HL-60 (cell line): ENCODE data around the gene CACNA1D.
"Not testable (repeated sequence)": the region's sequence is repeated elsewhere in the genome, so short reads cannot be mapped to it uniquely, and the experiment has no call there.

Experiments
- DNase-seq, 2 experiments: peaks; one replicate each; pipeline ENCODE4 v3.0.0-alpha.2; 2010 to 2020; ENCODE audit warnings: low read depth in 1 of 2, low spot score in 1 of 2
- H3K27ac ChIP-seq: fragments of 250-450 bp; sonication (Bioruptor Pico); replicated peaks from 2 replicates; pipeline ENCODE4 v1.5.1; 2020; ENCODE audit warnings: mild to moderate bottlenecking, moderate library complexity
- H3K27me3 ChIP-seq: fragments of 250-450 bp; sonication (Bioruptor Pico); 2 replicates; pipeline ENCODE4 v1.5.1; 2021; ENCODE audit warnings: mild to moderate bottlenecking, moderate library complexity; ENCODE audit not compliant: insufficient read depth, poor library complexity, severe bottlenecking
- H3K4me3 ChIP-seq: replicated peaks from 2 replicates; pipeline ENCODE4 v1.5.1; 2011; ENCODE audit warnings: mild to moderate bottlenecking, control low read depth, low read length; ENCODE audit not compliant: insufficient read depth
- GABPA ChIP-seq: IDR thresholded peaks from 2 replicates; pipeline ENCODE4 v1.6.1; 2012; ENCODE audit warnings: low read depth
- POLR2AphosphoS5 ChIP-seq: IDR thresholded peaks from 2 replicates; pipeline ENCODE4 v1.6.1; 2012; ENCODE audit warnings: low read depth
- SPI1 ChIP-seq: IDR thresholded peaks from 2 replicates; pipeline ENCODE4 v1.6.1; 2012; ENCODE audit warnings: low read depth, mild to moderate bottlenecking, borderline replicate concordance
- TF ChIP-seq, protein P1 (sequence below): IDR thresholded peaks from one replicate; pipeline ENCODE4 v1.5.1; 2011; ENCODE audit warnings: low read length, control low read depth, inconsistent platforms; ENCODE audit not compliant: insufficient read depth
- TF ChIP-seq, protein P2 (sequence below): IDR thresholded peaks from 2 replicates; pipeline ENCODE4 v1.6.1; 2012; ENCODE audit warnings: low read depth; ENCODE audit not compliant: insufficient replicate concordance

CACNA1D gene

GRCh38 chr3:53469758-53470157 lies 24.7 kb upstream of the CACNA1D start:
- DNase-seq, H3K4me3 ChIP-seq, H3K27me3 ChIP-seq, H3K27ac ChIP-seq: not testable (repeated sequence)
- 0 out of 2 replicates have a peak, but pooled peaks have one; percentile 16 for TF ChIP-seq SPI1

DNA sequence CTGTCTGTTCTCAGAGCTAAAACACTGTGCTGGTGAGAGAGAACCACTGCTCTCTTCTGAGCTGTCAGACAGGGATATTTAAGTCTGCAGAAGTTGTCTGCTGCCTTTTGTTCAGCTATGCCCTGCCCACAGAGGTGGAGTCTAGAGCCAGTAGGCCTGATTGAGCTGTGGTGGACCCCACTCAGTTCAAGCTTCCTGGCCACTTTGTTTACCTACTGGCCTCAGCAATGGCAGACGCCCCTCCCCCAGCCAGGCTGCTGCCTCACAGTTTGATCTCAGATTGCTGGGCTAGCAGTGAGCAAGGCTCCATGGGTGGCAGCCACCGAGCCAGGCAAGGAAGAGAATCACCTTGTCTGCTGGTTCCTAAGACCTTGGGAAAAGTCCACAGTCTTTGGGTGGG lies 21.0 kb upstream of the CACNA1D start:
- no peak overlapping the region for H3K27ac ChIP-seq
- no peak for DNase-seq
- TF ChIP-seq GABPA (no peak), POLR2AphosphoS5 (no peak), SPI1 (no peak)
- TF ChIP-seq, protein P1, sequence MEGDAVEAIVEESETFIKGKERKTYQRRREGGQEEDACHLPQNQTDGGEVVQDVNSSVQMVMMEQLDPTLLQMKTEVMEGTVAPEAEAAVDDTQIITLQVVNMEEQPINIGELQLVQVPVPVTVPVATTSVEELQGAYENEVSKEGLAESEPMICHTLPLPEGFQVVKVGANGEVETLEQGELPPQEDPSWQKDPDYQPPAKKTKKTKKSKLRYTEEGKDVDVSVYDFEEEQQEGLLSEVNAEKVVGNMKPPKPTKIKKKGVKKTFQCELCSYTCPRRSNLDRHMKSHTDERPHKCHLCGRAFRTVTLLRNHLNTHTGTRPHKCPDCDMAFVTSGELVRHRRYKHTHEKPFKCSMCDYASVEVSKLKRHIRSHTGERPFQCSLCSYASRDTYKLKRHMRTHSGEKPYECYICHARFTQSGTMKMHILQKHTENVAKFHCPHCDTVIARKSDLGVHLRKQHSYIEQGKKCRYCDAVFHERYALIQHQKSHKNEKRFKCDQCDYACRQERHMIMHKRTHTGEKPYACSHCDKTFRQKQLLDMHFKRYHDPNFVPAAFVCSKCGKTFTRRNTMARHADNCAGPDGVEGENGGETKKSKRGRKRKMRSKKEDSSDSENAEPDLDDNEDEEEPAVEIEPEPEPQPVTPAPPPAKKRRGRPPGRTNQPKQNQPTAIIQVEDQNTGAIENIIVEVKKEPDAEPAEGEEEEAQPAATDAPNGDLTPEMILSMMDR, result no peak
- TF ChIP-seq, protein P2, sequence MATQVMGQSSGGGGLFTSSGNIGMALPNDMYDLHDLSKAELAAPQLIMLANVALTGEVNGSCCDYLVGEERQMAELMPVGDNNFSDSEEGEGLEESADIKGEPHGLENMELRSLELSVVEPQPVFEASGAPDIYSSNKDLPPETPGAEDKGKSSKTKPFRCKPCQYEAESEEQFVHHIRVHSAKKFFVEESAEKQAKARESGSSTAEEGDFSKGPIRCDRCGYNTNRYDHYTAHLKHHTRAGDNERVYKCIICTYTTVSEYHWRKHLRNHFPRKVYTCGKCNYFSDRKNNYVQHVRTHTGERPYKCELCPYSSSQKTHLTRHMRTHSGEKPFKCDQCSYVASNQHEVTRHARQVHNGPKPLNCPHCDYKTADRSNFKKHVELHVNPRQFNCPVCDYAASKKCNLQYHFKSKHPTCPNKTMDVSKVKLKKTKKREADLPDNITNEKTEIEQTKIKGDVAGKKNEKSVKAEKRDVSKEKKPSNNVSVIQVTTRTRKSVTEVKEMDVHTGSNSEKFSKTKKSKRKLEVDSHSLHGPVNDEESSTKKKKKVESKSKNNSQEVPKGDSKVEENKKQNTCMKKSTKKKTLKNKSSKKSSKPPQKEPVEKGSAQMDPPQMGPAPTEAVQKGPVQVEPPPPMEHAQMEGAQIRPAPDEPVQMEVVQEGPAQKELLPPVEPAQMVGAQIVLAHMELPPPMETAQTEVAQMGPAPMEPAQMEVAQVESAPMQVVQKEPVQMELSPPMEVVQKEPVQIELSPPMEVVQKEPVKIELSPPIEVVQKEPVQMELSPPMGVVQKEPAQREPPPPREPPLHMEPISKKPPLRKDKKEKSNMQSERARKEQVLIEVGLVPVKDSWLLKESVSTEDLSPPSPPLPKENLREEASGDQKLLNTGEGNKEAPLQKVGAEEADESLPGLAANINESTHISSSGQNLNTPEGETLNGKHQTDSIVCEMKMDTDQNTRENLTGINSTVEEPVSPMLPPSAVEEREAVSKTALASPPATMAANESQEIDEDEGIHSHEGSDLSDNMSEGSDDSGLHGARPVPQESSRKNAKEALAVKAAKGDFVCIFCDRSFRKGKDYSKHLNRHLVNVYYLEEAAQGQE, result no peak
- peaks cover 2% of the 10 kb centered on the region for H3K27me3 ChIP-seq
- no peak overlapping the region for H3K4me3 ChIP-seq

DNA sequence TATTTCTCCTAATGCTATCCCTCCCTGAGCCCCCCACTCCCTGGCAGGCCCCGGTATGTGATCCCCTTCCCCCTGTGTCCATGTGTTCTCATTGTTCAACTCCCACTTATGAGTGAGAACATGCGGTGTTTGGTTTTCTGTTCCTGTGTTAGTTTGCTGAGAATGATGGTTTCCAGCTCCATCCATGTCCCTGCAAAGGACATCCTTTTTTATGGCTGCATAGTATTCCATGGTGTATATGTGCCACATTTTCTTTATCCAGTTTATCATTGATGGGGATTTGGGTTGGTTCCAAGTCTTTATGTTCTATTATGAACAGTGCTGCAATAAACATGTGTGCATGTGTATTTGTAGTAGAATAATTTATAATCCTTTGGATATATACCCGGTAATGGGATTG lies 18.0 kb upstream of the CACNA1D start:
- H3K27ac ChIP-seq, H3K4me3 ChIP-seq, DNase-seq, H3K27me3 ChIP-seq: not testable (repeated sequence)

DNA sequence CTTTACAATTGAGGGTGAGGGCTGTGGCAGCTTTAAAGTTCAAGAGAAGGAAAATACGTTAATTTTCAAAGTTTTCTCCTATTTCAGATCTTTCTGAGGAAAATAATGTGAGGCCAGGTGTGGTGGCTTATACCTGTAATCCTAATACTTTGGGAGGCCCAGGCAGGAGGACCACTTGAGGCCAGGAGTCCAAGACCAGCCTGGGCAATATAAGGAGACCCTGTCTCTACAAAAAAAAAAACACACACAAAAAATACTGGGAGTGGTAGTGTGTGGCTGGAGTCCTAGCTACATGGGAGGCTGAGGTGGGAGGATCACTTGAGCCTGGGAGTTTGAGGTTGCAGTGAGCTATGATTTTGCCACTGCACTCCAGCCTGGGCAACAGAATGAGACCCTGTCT lies 16.7 kb upstream of the CACNA1D start:
- not testable (repeated sequence) for H3K4me3 ChIP-seq, H3K27me3 ChIP-seq, DNase-seq, H3K27ac ChIP-seq

DNA sequence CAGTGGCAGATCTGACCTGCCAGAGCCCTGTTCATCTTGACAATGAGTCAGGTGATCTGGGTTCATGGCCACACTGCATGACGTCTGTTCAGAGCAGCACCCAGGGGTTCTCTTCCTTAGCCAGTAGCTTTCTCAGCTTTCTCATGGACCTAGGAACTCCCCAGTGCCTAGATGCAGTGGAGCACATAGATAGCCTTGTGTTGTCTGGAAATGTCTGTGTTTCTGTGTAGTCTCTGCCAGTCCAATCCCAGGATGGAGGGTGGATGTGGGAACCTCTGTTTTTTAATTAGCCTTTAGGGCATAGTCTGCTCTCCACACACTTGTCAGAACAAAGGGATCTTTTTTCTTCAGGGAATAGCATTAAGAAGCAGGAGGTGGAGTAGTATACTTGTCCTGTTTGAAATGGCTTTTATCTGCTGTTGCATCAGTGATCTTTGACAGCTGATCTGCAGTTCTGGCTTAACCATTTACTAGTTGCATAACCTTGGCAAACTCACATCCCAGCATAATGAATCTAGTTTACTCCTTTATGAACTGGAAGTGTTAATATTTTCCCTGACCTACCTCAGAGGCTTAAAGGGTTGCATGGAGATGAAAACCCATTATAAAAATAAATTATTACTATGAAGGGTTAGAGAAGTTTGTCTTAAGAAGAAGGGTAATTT lies 16.1 kb upstream of the CACNA1D start:
- H3K4me3 ChIP-seq, result no peak overlapping the region
- TF ChIP-seq, protein P2, result no peak
- TF ChIP-seq GABPA (no peak), POLR2AphosphoS5 (no peak), SPI1 (no peak)
- DNase-seq, result no peak
- peaks cover 6% of the 10 kb centered on the region for H3K27me3 ChIP-seq
- no peak overlapping the region for H3K27ac ChIP-seq

DNA sequence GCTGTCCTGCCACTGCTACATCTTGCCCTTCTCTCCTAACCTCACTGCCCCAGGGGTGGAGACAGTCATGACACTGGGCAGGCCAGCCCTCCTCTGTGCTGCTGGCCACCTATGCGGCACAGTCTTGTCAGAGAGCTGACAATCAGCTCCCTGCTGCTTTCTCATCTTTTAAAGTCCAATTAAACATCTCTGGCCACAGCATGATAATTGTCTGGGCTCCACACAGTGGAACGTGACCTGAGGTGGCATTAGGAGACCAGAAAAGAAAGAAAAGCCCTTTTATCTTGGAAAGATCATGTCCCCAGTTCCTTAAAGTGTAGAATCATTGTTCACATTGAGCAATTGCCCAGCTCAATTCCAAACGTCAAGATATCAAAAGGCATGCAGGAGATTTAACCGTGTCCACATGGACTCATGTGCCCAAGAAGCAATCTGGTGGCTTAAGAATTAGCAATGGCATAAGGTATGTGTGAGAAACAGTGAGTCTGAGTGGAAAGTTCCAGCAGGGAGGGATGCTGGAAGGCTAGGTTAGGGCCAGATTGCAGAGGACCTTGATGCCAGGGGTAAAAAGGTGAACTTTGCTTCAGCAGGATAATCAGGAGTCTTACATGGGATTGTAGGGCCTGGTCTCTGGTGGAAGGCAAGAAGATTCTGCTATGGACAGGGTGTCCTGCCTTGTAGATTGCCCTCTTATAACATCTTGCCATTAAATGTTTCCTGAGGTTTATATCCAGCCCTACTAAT lies 15.3 kb upstream of the CACNA1D start:
- H3K27ac ChIP-seq, result no peak overlapping the region
- TF ChIP-seq SPI1 (no peak), GABPA (no peak), POLR2AphosphoS5 (no peak)
- TF ChIP-seq, protein P1, result no peak
- TF ChIP-seq, protein P2, result no peak
- H3K4me3 ChIP-seq, result no peak overlapping the region
- H3K27me3 ChIP-seq, result peaks cover 6% of the 10 kb centered on the region
- no peak for DNase-seq
